Umbilical cord (tissue), 2 donors: ENCODE results near the gene ABCC3. TPM values are rescaled to one million over a fixed set of nuclear protein-coding genes. Genes with fewer than 3 reads are reported as not detected.

ENCODE experiments used
- DNase-seq: peaks from one replicate; pipeline ENCODE4 v3.0.0-alpha.2; 2015; ENCODE audit warnings: low spot score
- total RNA-seq: library from RNA; depleted of rRNA; stranded (reverse); fragments of >200 nt; gene quantifications from one replicate; pipeline ENCODE4 v1.2.3, GENCODE V29; 2014; ENCODE audit warnings: low replicate concordance; ENCODE audit not compliant: insufficient read depth

ABCC3 gene
- 16.9 TPM for total RNA-seq

- peak; percentile 49 for DNase-seq
Measured at GRCh38 chr17:50634224-50634914, at the start of gene ABCC3. Gene ABCC3 (plus strand): TSS chr17:50634881. CDS start chr17:50634937, 56 bp downstream.

- no peak for DNase-seq
Measured at GRCh38 chr17:50585346-50585745, 49.3 kb upstream of the ABCC3 start.

GRCh38 chr17:50585891-50586290 is 48.8 kb upstream of the ABCC3 start:
- DNase-seq = no peak

DNA sequence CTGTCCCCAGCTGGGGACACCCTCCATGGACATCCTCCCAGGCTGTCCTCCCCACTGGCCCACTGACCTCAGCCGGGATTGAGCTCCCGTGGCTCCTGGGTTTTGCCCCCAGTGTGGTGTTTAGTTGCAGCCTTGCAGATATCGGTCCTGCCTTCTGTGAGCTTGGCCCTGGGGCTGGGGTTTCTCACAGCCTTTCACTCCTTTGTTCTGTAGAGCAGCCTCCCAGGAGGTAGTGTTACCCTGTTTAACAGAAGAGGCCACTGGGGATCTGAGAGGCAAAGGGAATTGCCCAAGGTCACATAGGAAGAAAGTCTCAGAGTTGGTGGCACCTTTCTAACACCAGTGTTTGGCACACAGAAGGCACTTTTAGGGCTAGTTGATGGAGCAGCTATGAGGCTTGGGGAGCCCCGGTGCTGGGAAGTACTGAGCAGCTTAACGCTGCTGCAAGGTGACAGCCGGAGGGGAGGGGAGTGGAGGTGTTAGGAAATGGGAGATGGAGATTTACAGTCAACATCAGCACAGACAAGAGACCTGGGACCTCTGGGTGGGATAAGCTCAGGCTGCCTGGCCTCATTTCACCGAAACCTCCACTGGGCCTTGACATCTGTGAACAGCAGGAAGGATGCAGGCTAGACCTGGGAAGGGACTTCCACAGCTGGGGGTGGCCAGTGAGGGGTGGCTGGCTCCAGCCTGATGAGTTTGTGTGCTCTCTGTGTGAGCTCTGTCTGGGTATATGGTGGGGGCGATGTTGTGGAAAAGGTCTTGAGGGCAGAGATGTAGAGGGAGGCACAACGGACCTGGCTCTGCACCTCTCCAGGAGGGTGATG is 48.0 kb upstream of the ABCC3 start:
- DNase-seq = no peak

- DNase-seq = no peak
Measured at GRCh38 chr17:50587571-50587970, 47.1 kb upstream of the ABCC3 start.

GRCh38 chr17:50588391-50589049 is 46.2 kb upstream of the ABCC3 start:
- DNase-seq = peak; percentile 50

- peak; percentile 62 for DNase-seq
Measured at GRCh38 chr17:50589095-50589705, 45.5 kb upstream of the ABCC3 start.

DNA sequence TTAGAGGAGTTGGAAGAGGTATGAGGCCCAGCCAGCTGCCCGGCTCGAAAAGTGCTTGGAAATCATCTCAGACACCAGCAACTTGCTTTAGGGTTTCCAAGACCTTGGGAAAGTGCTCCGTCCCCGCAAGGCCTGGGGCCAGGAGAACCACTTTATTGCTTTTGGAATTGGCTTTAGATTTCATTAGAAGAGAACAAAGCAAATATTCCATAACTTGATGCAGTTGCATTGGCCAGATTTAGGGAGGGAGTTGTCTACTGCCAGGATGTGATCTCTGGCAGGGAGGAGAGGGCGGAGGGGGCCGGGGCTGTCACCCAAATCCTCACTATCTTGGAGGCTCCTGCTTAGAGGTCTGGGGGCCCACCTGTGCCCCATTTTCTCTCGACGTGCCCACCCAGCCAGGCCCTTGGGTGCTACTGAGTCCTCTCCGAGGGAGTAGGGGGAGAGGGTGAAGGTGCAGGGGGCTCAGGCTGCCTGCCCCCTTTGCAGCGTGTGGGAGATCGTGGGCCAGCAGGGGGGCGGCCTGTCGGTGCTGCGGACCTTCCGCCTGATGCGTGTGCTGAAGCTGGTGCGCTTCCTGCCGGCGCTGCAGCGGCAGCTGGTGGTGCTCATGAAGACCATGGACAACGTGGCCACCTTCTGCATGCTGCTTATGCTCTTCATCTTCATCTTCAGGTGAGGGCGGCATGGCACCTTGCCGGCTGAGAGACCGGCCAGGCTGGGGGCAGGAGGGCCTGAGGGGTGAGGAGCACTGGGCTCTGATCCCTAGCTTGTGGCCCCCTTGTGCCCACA is 43.5 kb upstream of the ABCC3 start:
- no peak for DNase-seq

- DNase-seq = peak; percentile 18
Measured at GRCh38 chr17:50593321-50593720, 41.4 kb upstream of the ABCC3 start.

DNA sequence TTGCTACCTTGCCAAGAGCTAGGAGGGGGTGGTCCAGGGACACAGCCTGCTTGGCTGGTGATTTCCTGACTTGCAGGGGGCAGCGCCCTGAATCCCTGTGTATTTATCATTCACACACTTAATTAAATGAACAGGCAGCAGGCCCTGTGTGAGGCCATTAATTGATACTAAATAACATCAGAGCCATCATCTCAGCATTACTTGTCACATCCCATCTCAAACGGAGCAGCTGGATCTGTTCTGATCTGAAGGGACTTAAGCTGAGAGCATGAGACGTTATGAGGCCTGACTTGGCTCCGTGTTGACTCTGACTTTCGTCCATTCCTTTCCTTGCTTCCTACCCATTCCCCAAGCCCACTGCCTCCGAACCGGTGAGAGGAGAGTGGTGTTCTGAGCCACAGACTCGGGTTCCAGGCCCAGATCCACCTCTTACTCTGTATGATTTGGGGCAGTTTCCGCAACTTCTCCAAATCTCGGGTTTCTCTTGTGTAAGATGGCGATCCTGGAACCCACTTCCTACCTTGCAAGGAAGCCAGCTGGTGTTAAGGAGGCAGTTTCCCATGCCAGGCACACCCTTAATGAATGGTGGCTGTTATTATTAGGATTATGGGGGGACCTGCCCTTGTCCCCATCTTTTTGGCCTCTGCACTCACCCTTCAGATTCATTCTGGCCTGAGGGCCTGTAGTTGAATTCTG is 40.4 kb upstream of the ABCC3 start:
- DNase-seq = no peak

- DNase-seq = no peak
Measured at GRCh38 chr17:50594892-50595291, 39.8 kb upstream of the ABCC3 start.

DNA sequence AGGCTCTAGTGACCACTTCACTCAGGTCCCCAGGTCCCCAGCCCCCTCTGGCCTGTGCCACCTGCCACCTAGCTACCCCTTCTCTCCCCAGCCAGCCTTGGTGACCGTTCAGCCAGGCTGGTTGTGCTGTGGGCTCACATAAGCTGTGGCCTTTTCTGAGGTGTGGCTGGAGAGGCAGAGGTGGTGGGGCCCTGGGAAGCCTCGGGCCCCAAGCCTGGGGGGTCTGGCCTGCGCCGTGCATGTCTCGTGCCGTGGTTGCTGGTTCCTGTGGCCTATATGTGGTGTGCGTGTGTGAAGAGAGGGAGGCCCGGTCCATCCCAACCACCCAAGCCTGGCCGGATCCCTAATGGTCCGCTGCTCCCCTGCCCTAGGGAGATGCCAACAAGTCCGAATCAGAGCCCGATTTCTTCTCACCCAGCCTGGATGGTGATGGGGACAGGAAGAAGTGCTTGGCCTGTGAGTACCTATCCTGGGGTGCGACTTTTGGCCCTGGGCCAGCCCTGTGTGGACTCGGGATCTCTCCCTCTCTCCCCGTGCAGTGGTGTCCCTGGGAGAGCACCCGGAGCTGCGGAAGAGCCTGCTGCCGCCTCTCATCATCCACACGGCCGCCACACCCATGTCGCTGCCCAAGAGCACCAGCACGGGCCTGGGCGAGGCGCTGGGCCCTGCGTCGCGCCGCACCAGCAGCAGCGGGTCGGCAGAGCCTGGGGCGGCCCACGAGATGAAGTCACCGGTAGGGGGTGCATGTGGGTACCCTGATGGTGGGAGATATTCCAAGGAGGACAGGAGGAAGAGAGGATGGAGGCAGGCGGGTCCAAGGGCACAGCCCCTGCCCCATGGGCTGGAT is 38.3 kb upstream of the ABCC3 start:
- DNase-seq = no peak

GRCh38 chr17:50598487-50598886 is 36.2 kb upstream of the ABCC3 start:
- no peak for DNase-seq

- no peak for DNase-seq
Measured at GRCh38 chr17:50599606-50600005, 35.1 kb upstream of the ABCC3 start.

DNA sequence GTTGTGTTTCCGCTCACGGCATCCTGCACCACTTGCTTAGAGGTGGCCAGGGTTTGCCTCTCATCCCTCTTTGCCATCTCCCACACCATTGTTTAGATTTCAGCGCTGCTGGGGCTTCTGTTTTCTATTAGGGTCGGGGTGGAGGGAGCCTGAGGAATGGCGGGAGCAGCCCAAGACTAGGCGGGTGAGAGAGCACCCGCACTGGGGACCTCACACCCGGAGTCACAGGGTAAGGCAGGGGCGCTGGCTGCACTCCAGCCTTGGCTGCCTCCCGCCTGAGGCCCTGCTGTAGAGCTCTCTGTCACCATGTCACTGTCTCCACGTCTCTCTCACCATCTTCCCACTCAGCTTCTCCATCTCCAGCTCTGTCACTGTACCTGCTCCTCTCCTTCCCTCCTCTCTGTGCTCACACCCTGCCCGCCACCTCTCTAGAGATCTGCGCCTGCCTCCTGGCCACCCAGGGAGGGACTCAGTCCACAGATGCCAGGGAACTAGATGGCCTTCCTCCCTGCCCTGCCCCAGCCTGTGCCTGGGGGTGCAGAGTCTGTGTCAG is 32.8 kb upstream of the ABCC3 start:
- DNase-seq = no peak

DNA sequence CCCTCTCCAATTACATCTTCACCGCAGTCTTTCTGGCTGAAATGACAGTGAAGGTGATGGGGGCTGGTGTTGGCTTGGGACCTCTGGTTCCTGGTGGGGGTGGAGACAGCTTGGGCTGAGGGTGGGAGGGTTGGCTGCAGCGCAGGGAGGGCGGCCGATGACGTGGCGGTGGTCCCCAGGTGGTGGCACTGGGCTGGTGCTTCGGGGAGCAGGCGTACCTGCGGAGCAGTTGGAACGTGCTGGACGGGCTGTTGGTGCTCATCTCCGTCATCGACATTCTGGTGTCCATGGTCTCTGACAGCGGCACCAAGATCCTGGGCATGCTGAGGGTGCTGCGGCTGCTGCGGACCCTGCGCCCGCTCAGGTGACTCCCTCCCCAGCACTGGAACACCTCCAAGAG is 31.8 kb upstream of the ABCC3 start:
- no peak for DNase-seq

GRCh38 chr17:50603340-50603739 is 31.3 kb upstream of the ABCC3 start:
- no peak for DNase-seq

DNA sequence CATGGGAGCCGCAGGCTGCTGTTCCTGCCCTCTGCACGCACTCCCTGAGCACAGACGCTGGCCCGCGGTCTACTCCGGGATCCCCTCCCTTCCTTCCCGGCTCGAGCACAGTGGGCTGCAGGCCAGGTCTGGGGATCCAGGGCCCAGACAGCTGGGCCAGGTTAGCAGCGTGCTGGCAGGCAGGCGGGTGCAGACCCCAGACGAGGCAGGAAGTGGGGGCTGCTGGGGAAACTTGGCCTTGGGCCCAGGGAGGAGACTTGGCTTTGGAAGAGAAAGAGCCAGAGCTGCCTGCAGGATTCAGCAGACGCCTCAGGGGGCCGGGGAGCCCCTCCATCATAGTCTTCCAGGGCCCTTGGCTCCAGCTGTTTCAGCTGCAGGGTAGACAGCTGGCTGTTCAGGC is 30.2 kb upstream of the ABCC3 start:
- peak; percentile 99 for DNase-seq

GRCh38 chr17:50605429-50605828 is 29.3 kb upstream of the ABCC3 start:
- DNase-seq = peak; percentile 91
